ENCODE measurements around the gene SLC39A10. TPM values are rescaled to one million over a fixed set of nuclear protein-coding genes. Genes with fewer than 3 reads are reported as not detected.

The SLC39A10 gene
- total and polyA plus RNA-seq, 12 donors: 6.6 to 83.0 (median 33.0) TPM

DNA sequence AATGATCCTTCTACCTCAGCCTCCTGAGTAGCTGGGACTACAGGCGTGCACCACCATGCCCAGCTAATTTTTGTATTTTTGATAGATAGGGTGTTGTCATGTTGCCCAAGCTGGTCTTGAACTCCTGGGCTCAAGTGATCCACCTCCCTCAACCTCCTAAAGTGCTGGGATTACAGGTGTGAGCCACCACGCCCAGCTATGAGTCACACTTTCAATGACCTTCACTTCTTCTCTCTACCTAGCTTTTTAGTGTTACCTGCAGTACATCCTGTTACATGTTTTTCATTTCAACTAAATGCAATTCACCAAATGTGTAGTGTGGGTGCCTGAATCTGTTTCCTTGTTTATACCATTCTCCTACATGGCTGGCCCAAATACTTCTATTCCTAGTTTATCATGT, 64.0 kb downstream of the SLC39A10 start:
- Histone ChIP-seq H3K27ac (no peak overlapping the region), H3K36me3 (replicated peaks in 1 of 2) (no peaks in the 10 kb centered on the region), H3K4me3 (no peak overlapping the region), H3K9me3 (replicated peaks in 1 of 3) (no peaks in the 10 kb centered on the region), H3K27me3 (no peaks in the 10 kb centered on the region), H3K4me1 (replicated peaks in 1 of 2) (no peaks in the 10 kb centered on the region)
- WGBS, 4 donors: 96 to 99% (median 97%) methylated on average over 2 of the region's 2 CpGs
- DNase-seq: no peak
- intact Hi-C loops (cut with DNase I): no loop called here
- TF ChIP-seq POLR2A (IDR thresholded peaks at IDR 0.05): no peak
- TF ChIP-seq, protein P1, sequence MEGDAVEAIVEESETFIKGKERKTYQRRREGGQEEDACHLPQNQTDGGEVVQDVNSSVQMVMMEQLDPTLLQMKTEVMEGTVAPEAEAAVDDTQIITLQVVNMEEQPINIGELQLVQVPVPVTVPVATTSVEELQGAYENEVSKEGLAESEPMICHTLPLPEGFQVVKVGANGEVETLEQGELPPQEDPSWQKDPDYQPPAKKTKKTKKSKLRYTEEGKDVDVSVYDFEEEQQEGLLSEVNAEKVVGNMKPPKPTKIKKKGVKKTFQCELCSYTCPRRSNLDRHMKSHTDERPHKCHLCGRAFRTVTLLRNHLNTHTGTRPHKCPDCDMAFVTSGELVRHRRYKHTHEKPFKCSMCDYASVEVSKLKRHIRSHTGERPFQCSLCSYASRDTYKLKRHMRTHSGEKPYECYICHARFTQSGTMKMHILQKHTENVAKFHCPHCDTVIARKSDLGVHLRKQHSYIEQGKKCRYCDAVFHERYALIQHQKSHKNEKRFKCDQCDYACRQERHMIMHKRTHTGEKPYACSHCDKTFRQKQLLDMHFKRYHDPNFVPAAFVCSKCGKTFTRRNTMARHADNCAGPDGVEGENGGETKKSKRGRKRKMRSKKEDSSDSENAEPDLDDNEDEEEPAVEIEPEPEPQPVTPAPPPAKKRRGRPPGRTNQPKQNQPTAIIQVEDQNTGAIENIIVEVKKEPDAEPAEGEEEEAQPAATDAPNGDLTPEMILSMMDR (IDR thresholded peaks at IDR 0.05): no peak

DNA sequence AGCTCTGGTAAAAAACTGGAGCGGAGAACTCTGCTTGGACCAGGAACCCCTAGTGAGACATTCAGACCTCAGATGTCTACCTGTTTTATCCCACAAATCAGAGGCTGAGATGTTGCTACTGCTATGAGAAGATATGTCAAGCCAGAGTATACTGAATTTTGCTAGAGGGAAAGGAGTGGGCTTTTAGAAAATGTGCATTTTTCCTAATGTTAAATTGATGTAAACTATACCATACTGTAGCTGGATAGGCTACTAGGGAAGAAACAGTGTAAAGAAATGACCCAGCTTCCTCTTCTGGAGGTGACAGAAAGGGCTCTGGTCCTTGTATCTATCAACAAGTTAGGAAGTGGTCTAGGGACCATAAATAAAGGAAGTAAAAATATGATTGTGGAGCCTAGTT, 65.0 kb downstream of the SLC39A10 start:
- no peak for DNase-seq
- H3K4me1 ChIP-seq (replicated peaks in 1 of 2): no peaks in the 10 kb centered on the region
- TF ChIP-seq POLR2A (IDR thresholded peaks at IDR 0.05): no peak
- TF ChIP-seq, protein P1 (IDR thresholded peaks at IDR 0.05): no peak
- WGBS, 4 donors: 94 to 100% (median 99%) methylated on average over 1 of the region's 1 CpG
- H3K27ac ChIP-seq: no peak overlapping the region
- no peaks in the 10 kb centered on the region for H3K36me3 ChIP-seq (replicated peaks in 1 of 2)
- intact Hi-C loops (cut with DNase I): no loop called here
- H3K9me3 ChIP-seq (replicated peaks in 1 of 3): no peaks in the 10 kb centered on the region
- H3K27me3 ChIP-seq: no peaks in the 10 kb centered on the region
- no peak overlapping the region for H3K4me3 ChIP-seq

DNA sequence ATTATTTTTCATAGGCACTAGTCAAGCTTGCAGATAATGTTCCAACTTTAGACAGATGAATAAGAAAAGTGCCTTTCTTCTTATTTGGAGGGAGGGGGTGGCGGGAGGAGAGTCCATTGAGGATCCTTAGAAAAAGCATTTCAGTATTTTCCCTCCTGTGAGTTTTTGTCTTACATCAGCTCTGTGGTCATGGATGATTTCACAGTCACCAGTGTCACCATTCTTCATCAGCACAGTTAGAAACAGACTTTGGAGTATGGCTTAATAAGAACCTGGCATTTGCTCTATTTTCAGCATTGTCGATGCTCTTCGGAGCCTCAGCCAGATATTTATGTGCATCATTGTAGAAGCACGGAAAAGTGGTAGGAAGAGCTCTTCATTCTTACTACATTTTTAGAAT, 70.1 kb downstream of the SLC39A10 start:
- WGBS, 4 donors: 93 to 99% (median 96%) methylated on average over 4 of the region's 4 CpGs
- Histone ChIP-seq H3K27me3 (no peaks in the 10 kb centered on the region), H3K4me3 (no peak overlapping the region), H3K9me3 (replicated peaks in 1 of 3) (no peaks in the 10 kb centered on the region), H3K4me1 (replicated peaks in 1 of 2) (no peaks in the 10 kb centered on the region), H3K27ac (no peak overlapping the region), H3K36me3 (replicated peaks in 1 of 2) (no peaks in the 10 kb centered on the region)
- no peak for DNase-seq
- no peak for TF ChIP-seq POLR2A (IDR thresholded peaks at IDR 0.05)
- TF ChIP-seq, protein P1 (IDR thresholded peaks at IDR 0.05): no peak
- intact Hi-C loops (cut with DNase I): no loop called here

DNA sequence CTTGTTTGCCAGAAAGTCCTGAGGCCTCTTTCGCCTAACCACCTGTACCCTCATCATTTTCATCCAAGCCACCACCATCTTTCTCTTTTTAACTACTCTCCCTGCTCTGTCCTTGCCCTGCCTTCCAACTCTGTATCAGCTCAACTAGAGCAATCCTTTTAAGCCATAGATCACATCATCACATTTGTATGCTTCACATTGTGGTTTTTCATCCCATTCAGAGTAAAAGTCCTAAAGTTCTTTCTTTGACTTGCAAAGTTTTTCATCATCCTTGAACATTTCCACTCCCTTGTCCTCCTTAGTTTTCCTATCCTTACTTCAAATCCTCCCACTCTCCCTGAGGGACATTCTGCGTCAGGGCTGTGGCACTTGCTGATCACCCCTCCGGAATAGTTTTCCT, 73.9 kb downstream of the SLC39A10 start:
- TF ChIP-seq POLR2A (IDR thresholded peaks at IDR 0.05): no peak
- TF ChIP-seq, protein P1 (IDR thresholded peaks at IDR 0.05): no peak
- Histone ChIP-seq H3K36me3 (replicated peaks in 1 of 2) (no peaks in the 10 kb centered on the region), H3K4me3 (no peak overlapping the region), H3K27ac (no peak overlapping the region), H3K4me1 (replicated peaks in 1 of 2) (no peaks in the 10 kb centered on the region), H3K27me3 (no peaks in the 10 kb centered on the region), H3K9me3 (replicated peaks in 1 of 3) (no peaks in the 10 kb centered on the region)
- intact Hi-C loops (cut with DNase I): no loop called here
- 93 to 100% (median 97%) methylated on average over 3 of the region's 3 CpGs for WGBS, 4 donors
- DNase-seq: no peak
